Activated CD4-positive, alpha-beta T cell treated with anti-CD3 and anti-CD28 coated beads for 4 hours (primary cell): ENCODE measurements around the gene AGAP6.
"Not testable (repeated sequence)": the region's sequence is repeated elsewhere in the genome, so short reads cannot be mapped to it uniquely, and the experiment has no call there.

Experiments
- DNase-seq, 2 donors: peaks; one replicate each; pipeline ENCODE4 v3.0.0-alpha.2; 2020

The AGAP6 gene

GRCh38 chr10:50027195-50027594, 39.0 kb downstream of the AGAP6 start:
- no peak for DNase-seq

- DNase-seq = no peak
These were observed 45.3 kb downstream of the AGAP6 start for GRCh38 chr10:50033481-50033880.

- DNase-seq = not testable (repeated sequence)
These were observed 47.1 kb downstream of the AGAP6 start for GRCh38 chr10:50035337-50035736.

- DNase-seq = no peak
These were observed 56.9 kb downstream of the AGAP6 start for GRCh38 chr10:50044941-50045664.

GRCh38 chr10:50046457-50046856, 58.3 kb downstream of the AGAP6 start:
- DNase-seq = not testable (repeated sequence)

GRCh38 chr10:50047594-50047993, 59.4 kb downstream of the AGAP6 start:
- not testable (repeated sequence) for DNase-seq

DNA sequence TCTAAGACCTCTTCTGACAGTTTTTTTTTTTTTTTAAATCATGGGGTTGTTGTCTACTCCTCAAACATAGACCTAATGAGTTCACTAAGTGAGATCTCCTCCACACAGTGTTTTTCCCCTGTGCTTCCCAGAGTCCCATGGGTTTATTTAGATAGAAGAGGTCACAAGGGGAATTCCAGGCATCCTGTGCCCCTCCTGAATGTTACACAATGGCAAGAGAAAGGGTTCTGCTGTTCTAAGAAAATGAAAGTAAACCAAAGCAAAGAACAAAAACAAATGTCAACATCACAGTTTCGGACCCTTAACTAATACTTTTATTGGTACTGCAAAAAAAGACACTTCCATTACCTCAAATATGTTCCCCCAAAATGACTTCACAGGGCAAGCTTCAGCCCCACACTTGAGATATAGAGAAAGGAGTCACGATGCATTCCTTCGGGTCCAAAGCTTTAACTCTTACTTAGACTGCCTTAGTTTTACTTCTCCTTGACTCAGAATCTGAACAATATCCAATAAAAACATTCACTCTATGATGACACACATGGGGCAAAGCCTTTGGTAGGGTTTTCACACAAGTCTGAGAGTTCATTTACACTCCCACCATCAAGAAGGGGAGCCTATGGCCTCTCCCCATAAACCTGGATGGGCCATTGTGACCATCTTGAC, 63.9 kb downstream of the AGAP6 start:
- not testable (repeated sequence) for DNase-seq

- DNase-seq = not testable (repeated sequence)
These were observed 64.7 kb downstream of the AGAP6 start for GRCh38 chr10:50052778-50053376.

GRCh38 chr10:50055494-50056292, 67.5 kb downstream of the AGAP6 start:
- DNase-seq = not testable (repeated sequence)

DNA sequence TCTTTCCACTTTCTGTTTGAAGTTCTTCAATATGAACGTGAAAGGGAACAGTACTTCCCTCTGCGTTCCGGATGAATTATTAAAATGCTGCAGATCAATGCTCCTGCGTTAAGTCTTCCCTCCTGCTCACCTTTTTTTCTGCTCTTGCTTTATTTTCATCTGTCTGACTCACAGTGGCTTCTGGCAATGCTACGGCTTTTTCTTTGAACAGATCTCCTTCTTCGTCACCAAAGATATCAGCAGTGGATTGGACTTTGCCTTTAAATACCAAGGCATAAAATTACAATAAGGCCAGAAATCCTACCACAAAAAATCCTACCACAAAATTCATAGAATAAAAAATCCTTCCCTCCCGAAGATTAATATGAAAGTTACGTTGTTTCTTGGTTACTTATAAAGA, 68.4 kb downstream of the AGAP6 start:
- DNase-seq = not testable (repeated sequence)

DNA sequence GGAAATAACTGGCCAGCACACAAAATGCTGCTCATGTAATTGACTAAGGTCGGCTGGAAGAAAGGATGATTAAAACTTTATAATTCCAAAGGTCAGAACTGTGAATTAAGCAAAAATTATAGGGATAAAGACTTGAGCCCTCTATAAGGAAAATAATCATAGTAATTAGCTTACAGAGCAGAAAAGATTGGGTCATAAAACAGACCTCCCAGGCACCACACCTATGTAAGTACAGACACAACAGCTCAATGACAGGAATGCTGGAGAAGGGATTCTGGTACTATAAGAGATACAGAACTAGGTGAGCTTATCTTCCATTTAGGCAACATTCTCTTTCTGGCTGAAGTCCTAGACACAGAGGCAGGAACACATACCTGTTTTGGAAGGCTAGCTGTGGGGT, 70.5 kb downstream of the AGAP6 start:
- not testable (repeated sequence) for DNase-seq

GRCh38 chr10:50059946-50060345, 71.7 kb downstream of the AGAP6 start:
- DNase-seq = not testable (repeated sequence)
